ENCODE measurements around the gene WLS. TPM values are rescaled to one million over a fixed set of nuclear protein-coding genes. Genes with fewer than 3 reads are reported as not detected.

The WLS gene
- total and polyA plus RNA-seq, 2 experiments from 2014 or later = 0.87 to 1.2 TPM

DNA sequence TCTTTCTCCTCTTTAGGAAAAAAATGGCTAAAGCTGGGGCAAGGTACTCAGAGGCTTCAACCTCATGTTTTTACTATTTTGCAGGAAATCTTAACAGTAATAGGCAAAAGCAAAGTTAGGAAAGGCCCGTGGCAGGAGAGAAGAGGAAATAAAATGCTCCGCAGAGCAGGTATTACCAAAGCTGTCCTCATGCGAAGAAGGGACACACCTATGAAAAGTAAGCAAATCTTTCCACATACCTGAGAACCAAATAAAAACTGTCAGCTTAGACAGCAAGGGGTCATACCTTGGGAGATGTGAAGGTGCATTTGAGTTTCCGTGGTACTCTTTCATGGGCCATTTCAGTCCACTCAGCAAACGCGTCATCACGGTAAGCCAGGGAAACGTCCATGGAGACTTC lies 73.5 kb downstream of the WLS start:
- H4K20me1 ChIP-seq (replicated peaks; ENCODE audit: insufficient read depth) = no peaks in the 10 kb centered on the region
- no peaks in the 10 kb centered on the region for H3K79me2 ChIP-seq (replicated peaks; ENCODE audit: insufficient read depth)
- Mint-ChIP-seq H3K4me1 (peaks cover 7% of the 10 kb centered on the region; the same call in 2 of the 3 replicates), H3K27ac (no peak overlapping the region), H3K36me3 (ENCODE audit: low read depth) (no peaks in the 10 kb centered on the region), H3K4me3 (no peak overlapping the region), H3K9me3 (no peaks in the 10 kb centered on the region), H3K27me3 (ENCODE audit: insufficient read depth, low read depth, poor library complexity) (no peaks in the 10 kb centered on the region)
- TF ChIP-seq, protein P1, sequence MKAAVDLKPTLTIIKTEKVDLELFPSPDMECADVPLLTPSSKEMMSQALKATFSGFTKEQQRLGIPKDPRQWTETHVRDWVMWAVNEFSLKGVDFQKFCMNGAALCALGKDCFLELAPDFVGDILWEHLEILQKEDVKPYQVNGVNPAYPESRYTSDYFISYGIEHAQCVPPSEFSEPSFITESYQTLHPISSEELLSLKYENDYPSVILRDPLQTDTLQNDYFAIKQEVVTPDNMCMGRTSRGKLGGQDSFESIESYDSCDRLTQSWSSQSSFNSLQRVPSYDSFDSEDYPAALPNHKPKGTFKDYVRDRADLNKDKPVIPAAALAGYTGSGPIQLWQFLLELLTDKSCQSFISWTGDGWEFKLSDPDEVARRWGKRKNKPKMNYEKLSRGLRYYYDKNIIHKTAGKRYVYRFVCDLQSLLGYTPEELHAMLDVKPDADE (IDR thresholded peaks at IDR 0.05) = no peak
- TF ChIP-seq ZNF114 (CRISPR knock-in tag; IDR thresholded peaks at IDR 0.05) (no peak), EZH2phosphoT487 (IDR thresholded peaks at IDR 0.05; ENCODE audit: unreplicated experiment) (no peak), ZNF331 (CRISPR knock-in tag; IDR thresholded peaks at IDR 0.05; ENCODE audit: low read depth) (no peak), CREB1 (CRISPR knock-in tag; IDR thresholded peaks at IDR 0.05; ENCODE audit: low read depth) (no peak), EZH2 (IDR thresholded peaks at IDR 0.05; ENCODE audit: low read depth, unreplicated experiment) (no peak), POLR2AphosphoS5 (IDR thresholded peaks at IDR 0.05; ENCODE audit: low read depth) (no peak), JUNB (IDR thresholded peaks at IDR 0.05; ENCODE audit: unreplicated experiment) (no peak), NANOG (IDR thresholded peaks at IDR 0.05; ENCODE audit: borderline replicate concordance) (no peak), STAT1 (IDR thresholded peaks at IDR 0.05; ENCODE audit: unreplicated experiment) (no peak)
- TF ChIP-seq, protein P2, sequence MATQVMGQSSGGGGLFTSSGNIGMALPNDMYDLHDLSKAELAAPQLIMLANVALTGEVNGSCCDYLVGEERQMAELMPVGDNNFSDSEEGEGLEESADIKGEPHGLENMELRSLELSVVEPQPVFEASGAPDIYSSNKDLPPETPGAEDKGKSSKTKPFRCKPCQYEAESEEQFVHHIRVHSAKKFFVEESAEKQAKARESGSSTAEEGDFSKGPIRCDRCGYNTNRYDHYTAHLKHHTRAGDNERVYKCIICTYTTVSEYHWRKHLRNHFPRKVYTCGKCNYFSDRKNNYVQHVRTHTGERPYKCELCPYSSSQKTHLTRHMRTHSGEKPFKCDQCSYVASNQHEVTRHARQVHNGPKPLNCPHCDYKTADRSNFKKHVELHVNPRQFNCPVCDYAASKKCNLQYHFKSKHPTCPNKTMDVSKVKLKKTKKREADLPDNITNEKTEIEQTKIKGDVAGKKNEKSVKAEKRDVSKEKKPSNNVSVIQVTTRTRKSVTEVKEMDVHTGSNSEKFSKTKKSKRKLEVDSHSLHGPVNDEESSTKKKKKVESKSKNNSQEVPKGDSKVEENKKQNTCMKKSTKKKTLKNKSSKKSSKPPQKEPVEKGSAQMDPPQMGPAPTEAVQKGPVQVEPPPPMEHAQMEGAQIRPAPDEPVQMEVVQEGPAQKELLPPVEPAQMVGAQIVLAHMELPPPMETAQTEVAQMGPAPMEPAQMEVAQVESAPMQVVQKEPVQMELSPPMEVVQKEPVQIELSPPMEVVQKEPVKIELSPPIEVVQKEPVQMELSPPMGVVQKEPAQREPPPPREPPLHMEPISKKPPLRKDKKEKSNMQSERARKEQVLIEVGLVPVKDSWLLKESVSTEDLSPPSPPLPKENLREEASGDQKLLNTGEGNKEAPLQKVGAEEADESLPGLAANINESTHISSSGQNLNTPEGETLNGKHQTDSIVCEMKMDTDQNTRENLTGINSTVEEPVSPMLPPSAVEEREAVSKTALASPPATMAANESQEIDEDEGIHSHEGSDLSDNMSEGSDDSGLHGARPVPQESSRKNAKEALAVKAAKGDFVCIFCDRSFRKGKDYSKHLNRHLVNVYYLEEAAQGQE (IDR thresholded peaks at IDR 0.05; ENCODE audit: unreplicated experiment) = no peak
- TF ChIP-seq, protein P3, sequence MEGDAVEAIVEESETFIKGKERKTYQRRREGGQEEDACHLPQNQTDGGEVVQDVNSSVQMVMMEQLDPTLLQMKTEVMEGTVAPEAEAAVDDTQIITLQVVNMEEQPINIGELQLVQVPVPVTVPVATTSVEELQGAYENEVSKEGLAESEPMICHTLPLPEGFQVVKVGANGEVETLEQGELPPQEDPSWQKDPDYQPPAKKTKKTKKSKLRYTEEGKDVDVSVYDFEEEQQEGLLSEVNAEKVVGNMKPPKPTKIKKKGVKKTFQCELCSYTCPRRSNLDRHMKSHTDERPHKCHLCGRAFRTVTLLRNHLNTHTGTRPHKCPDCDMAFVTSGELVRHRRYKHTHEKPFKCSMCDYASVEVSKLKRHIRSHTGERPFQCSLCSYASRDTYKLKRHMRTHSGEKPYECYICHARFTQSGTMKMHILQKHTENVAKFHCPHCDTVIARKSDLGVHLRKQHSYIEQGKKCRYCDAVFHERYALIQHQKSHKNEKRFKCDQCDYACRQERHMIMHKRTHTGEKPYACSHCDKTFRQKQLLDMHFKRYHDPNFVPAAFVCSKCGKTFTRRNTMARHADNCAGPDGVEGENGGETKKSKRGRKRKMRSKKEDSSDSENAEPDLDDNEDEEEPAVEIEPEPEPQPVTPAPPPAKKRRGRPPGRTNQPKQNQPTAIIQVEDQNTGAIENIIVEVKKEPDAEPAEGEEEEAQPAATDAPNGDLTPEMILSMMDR (conservative IDR thresholded peaks at IDR 0.05; ENCODE audit: low read depth in 2 of 2) = no peak
- TF ChIP-seq, protein P4, sequence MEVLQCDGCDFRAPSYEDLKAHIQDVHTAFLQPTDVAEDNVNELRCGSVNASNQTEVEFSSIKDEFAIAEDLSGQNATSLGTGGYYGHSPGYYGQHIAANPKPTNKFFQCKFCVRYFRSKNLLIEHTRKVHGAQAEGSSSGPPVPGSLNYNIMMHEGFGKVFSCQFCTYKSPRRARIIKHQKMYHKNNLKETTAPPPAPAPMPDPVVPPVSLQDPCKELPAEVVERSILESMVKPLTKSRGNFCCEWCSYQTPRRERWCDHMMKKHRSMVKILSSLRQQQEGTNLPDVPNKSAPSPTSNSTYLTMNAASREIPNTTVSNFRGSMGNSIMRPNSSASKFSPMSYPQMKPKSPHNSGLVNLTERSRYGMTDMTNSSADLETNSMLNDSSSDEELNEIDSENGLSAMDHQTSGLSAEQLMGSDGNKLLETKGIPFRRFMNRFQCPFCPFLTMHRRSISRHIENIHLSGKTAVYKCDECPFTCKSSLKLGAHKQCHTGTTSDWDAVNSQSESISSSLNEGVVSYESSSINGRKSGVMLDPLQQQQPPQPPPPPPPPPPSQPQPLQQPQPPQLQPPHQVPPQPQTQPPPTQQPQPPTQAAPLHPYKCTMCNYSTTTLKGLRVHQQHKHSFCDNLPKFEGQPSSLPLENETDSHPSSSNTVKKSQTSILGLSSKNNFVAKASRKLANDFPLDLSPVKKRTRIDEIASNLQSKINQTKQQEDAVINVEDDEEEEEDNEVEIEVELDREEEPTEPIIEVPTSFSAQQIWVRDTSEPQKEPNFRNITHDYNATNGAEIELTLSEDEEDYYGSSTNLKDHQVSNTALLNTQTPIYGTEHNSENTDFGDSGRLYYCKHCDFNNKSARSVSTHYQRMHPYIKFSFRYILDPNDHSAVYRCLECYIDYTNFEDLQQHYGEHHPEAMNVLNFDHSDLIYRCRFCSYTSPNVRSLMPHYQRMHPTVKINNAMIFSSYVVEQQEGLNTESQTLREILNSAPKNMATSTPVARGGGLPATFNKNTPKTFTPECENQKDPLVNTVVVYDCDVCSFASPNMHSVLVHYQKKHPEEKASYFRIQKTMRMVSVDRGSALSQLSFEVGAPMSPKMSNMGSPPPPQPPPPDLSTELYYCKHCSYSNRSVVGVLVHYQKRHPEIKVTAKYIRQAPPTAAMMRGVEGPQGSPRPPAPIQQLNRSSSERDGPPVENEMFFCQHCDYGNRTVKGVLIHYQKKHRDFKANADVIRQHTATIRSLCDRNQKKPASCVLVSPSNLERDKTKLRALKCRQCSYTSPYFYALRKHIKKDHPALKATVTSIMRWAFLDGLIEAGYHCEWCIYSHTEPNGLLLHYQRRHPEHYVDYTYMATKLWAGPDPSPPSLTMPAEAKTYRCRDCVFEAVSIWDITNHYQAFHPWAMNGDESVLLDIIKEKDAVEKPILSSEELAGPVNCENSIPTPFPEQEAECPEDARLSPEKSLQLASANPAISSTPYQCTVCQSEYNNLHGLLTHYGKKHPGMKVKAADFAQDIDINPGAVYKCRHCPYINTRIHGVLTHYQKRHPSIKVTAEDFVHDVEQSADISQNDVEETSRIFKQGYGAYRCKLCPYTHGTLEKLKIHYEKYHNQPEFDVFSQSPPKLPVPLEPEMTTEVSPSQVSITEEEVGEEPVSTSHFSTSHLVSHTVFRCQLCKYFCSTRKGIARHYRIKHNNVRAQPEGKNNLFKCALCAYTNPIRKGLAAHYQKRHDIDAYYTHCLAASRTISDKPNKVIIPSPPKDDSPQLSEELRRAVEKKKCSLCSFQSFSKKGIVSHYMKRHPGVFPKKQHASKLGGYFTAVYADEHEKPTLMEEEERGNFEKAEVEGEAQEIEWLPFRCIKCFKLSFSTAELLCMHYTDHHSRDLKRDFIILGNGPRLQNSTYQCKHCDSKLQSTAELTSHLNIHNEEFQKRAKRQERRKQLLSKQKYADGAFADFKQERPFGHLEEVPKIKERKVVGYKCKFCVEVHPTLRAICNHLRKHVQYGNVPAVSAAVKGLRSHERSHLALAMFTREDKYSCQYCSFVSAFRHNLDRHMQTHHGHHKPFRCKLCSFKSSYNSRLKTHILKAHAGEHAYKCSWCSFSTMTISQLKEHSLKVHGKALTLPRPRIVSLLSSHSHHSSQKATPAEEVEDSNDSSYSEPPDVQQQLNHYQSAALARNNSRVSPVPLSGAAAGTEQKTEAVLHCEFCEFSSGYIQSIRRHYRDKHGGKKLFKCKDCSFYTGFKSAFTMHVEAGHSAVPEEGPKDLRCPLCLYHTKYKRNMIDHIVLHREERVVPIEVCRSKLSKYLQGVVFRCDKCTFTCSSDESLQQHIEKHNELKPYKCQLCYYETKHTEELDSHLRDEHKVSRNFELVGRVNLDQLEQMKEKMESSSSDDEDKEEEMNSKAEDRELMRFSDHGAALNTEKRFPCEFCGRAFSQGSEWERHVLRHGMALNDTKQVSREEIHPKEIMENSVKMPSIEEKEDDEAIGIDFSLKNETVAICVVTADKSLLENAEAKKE (CRISPR knock-in tag; IDR thresholded peaks at IDR 0.05) = no peak
- no peak overlapping the region for H3K4me3 ChIP-seq
- DNase-seq (ENCODE audit: low spot score) (no peak), ATAC-seq (no peak)
- H3K9me2 ChIP-seq (ENCODE audit: insufficient read depth) = peaks cover 6% of the 10 kb centered on the region; the same call in 1 of the 2 replicates
- H3K27ac ChIP-seq (ENCODE audit: low read depth) = no peak overlapping the region
- no peaks in the 10 kb centered on the region for H3F3A ChIP-seq (replicated peaks; ENCODE audit: low read depth)
- no peaks in the 10 kb centered on the region for H3K4me1 ChIP-seq (ENCODE audit: insufficient read depth)
- no peak overlapping the region for H2AFZ ChIP-seq
- no peak overlapping the region for H3K4me2 ChIP-seq
- H3K27me3 ChIP-seq (ENCODE audit: insufficient read depth) = no peaks in the 10 kb centered on the region
- H3K36me3 ChIP-seq (ENCODE audit: insufficient read depth) = no peaks in the 10 kb centered on the region
